NCI-H1694 treated with DMSO at 0.1 percent for 48 hours (cell line): ENCODE measurements around the gene CYP4A22.
"Not testable (repeated sequence)": the region's sequence is repeated elsewhere in the genome, so short reads cannot be mapped to it uniquely, and the experiment has no call there.

Experiments
- DNase-seq: peaks from one replicate; lab custom pipeline; 2025; lab: John Stamatoyannopoulos, UW

Gene CYP4A22, protein sequence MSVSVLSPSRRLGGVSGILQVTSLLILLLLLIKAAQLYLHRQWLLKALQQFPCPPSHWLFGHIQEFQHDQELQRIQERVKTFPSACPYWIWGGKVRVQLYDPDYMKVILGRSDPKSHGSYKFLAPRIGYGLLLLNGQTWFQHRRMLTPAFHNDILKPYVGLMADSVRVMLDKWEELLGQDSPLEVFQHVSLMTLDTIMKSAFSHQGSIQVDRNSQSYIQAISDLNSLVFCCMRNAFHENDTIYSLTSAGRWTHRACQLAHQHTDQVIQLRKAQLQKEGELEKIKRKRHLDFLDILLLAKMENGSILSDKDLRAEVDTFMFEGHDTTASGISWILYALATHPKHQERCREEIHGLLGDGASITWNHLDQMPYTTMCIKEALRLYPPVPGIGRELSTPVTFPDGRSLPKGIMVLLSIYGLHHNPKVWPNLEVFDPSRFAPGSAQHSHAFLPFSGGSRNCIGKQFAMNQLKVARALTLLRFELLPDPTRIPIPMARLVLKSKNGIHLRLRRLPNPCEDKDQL

DNA sequence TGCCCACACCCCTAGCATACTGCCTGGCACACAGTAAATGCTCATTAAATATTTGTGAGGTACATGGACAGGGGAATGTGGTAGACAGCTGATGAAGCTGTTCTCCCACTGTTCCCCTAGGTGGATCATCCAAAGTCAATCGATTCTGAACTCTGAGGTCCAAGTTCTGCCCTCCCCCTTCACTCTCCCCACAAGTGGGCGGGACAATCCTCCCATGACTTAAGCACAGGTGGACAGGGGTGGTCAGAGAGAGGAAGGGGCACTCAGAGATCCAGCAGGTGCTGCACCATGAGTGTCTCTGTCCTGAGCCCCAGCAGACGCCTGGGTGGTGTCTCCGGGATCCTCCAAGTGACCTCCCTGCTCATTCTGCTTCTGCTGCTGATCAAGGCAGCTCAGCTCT lies at the start of gene CYP4A22:
Gene CYP4A22, plus strand, starts transcription at position 244 of the 400 bp plus-strand sequence. Its CDS starts 45 bp downstream, at position 289.
- DNase-seq: no peak

DNA sequence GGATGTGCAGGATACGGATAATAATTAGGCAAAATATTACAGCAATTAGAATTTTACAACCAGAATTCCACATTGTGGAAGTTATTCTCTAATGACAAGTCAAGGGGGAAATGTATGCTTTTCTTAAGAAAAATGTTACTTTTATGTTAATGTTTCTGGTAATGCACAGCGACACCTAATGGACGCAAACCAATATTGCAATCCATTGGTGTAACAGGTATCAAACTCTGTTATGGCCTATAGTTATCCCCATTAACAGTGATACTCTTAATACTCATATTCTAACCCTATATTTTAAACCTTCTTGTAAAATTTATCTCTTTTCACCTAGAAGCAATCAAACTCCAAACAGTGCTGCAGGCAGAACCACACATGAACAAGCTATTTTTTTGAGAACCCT lies 47.9 kb upstream of the CYP4A22 start:
- peak; percentile 2 for DNase-seq

DNA sequence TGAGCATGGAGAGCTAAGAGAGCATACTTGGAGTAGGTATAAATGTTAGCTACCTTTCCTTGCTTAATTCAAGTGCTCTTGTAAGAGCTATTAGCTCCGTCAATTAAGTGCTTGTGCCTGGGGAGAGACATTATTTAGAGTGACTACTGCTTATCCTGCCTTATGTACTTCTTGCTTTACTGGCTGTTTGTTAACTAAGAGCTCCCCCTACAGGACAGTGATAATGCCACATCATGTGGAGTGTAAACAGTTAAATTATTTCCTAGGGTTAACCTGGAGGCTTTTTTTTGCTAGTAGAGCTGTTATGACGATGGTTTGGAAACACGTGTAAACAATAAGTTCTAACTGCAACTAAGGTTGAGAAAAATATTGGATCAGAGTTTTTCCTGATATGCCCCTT lies 45.8 kb upstream of the CYP4A22 start:
- DNase-seq: not testable (repeated sequence)

DNA sequence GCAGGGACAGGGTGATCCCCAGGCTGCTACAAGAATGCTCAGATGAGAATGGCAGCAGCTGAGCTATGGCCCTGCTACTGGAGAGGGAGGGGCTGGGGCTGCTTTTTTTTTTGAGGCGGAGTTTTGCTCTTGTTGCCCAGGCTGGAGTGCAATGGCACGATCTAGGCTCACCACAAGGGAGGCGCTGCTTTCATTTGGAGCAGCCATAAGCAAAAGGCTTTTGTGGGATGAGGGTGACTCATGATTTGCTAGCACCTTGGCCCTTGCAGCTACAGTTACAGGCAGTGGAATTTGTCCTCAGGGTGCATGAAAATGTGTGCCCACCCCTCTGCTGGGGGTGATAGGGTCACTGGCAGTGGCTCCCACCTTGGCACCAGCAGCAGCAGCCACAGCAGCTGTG lies 32.4 kb upstream of the CYP4A22 start:
- DNase-seq: no peak

DNA sequence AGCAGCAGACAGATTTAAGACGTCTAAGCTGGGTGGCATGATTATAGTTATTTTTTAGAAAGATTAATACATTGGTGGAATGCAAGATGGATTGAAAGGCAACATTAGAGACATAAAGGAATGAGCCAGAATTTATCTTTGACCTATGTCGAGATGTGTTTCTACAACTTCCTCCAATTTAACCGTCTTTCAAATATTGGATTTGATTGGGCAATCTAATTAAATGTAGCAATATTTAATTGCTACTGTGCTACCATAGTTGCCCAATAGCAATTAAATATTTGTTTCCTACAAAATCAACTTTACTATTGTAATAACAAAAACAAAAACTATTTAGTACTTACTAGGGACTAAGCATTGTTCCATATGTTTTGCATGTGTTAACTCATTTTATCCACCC lies 30.4 kb upstream of the CYP4A22 start:
- DNase-seq: no peak

DNA sequence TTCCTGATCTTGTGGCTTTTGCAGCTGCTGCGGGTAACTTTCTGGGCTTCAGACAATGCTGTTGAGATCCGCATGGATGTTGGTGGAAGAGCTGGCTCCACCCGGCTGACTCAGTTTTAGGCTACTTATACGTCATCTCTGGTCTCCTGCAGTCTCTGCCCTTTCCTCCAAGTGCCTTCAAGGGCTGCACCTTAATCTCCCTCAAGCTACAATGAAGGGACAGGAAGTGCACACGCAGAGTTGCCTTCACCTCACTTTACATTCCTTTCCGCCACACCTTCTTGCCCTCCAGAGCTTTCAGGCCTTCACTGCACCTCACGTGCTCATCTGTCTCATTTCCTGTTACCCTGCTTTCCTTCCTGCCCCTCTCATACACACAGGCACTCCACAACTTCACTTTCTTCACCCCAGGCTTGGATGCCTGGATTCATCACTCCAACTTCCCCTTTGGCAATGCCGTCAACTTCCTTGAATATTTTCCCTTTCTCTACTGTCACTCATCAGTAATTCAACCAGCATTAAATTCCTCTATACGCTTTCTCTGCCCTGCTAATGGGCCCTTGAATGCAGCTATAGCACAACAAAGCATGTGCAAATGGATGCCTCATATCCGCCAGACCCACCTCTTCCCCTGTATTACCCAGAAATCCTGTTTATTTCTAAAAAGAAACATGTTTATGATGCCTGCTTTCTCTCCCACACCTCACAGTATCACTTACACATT lies 29.2 kb upstream of the CYP4A22 start:
- DNase-seq: not testable (repeated sequence)

DNA sequence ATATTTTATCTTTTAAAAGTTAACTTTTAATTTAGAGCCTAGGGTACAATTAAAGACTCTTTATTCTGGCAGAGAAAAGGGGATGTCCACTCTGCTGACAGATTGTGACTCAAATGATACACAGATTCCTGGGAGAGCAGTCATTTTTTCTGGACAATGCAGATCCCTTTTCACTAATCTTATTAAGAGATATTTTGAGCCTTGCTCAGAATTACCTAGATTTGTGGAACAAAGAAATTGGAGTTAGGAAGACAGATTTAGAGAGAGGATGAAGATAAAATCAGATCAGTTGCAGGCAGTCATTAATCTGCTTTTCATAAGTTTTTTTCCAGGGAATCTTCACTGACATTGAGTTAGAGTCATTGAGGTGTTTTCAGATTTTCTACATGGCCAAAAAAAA lies 27.8 kb upstream of the CYP4A22 start:
- DNase-seq: not testable (repeated sequence)

DNA sequence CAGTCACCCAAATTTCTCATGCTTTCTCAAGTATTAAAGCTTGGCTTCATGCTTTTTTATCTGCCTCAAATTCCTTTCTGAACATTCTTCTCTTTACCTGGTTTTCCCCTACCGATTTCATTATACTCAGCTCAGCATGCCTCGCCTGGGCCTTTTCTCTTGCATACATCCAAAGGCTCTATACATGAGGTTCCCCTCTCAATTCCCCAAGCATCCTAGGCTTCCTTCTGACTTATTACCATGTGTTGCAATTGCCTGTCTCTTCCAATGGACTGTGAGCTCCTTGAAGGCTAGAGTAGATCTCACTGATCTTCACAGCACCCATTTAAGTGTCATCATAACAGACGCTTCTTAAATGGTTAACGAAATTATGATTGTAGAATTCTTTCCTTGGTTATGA lies 24.1 kb upstream of the CYP4A22 start:
- no peak for DNase-seq

DNA sequence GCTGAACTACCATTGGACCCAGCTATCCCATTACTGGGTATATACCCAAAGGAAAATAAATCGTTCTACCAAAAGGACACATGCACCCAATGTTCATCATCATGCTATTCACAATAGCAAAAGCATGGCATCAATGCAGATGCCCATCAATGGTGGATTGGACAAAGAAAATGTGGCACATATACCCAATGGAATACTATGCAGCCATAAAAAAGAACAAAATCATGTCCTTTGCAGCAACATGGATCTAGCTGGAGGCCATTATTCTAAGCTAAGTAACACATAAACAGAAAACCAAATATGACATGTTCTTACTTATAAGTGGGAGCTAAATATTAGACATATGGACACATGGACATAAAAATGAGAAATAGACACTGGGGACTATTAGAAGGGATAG lies 16.2 kb upstream of the CYP4A22 start:
- not testable (repeated sequence) for DNase-seq

DNA sequence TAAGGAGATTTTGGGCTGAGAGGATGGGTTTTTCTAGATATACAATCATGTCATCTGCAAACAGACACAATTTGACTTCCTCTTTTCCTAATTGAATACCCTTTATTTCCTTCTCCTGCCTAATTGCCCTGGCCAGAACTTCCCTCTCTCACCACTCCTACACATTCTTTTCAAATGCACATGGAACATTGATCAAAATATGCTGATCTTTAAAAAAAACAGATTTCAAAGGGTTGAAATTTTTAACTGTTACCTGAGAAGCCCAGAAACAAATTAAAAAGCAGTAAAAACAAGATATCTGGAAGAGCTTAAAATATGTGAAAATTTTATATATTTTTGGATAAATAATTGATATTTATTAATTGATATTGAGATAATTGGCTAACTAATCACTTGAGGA lies 12.4 kb upstream of the CYP4A22 start:
- DNase-seq: not testable (repeated sequence)

DNA sequence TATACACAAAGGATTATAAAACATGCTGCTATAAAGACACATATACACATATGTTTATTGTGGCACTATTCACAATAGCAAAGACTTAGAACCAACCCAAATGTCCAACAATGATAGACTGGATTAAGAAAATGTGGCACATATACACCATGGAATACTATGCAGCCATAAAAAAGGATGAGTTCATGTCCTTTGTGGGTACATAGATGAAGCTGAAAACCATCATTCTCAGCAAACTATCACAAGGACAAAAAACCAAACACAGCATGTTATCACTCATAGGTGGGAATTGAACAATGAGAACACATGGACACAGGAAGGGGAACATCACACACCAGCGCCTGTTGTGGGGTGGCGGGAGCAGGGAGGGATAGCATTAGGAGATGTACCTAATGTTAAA lies 10.2 kb upstream of the CYP4A22 start:
- DNase-seq: not testable (repeated sequence)

DNA sequence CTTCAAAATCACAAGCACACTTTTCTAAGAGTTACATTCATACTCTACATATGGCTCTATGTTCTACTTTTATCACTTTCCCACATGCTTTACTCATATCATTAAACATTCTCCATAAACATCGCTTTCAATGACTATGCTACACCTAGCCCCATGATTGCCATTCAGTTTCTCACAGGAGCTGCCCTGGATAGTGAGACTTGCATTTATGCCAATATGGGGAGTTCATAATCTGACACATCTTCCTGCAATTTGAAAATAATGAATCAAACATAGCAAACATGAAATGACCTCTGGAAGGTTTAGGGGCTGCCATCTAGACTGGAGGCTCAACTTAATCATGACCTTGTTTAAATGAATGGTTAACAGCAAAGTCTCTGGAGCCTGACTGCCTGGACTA lies 9.0 kb upstream of the CYP4A22 start:
- no peak for DNase-seq

DNA sequence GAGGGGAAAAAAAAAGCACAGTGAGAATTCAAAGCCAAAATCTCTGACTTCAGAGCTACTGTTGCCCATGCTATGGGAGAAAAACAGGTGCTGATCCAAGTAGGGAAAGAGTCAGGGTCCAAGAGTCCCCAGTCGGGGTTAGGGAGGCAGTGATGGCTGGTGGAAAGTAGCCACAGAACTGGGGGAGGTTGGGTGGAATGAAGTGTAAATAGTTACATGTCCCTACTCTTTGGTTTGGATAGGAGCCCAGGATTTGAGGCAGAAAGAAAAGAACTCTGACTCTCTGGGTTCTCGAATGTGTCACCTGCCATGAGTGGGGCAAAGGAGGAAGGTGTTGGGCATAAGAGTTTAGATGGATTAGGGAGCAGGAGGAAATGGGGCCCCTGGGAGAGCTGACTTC lies 8.4 kb upstream of the CYP4A22 start:
- not testable (repeated sequence) for DNase-seq

DNA sequence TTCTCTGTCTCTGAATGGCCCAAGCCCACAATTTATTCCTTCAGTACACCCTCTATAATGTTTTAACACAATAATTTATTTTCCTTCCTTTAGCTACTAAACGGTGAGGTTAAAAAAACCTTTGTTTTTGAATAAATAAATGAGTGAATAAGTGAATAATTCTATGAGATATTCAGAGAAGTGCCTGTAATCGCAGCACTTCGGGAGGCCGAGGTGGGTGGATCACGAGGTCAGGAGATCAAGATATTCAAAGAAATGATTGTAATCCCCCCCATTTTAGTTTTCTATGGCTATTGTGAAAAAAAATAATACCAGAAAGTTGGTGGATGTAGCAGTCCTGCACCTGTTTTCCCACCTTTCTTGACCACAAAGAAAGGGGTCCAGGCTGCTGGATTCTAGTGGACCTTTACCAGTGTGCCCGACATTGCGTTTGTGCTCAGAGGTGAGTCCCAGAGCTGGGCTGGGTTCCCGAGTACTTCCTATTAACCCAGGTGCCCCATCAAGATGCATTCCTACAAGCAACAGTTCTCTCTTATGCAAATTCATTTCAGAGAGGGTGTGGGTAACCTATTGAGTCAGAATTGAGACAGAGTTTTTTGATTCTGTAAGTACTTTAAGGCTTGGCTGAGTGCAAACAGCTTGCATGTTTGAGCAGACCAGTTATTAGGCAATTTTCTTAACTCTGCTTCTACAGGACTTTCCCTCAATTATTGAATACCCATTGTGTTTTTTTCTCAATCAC lies 7.6 kb upstream of the CYP4A22 start:
- not testable (repeated sequence) for DNase-seq

DNA sequence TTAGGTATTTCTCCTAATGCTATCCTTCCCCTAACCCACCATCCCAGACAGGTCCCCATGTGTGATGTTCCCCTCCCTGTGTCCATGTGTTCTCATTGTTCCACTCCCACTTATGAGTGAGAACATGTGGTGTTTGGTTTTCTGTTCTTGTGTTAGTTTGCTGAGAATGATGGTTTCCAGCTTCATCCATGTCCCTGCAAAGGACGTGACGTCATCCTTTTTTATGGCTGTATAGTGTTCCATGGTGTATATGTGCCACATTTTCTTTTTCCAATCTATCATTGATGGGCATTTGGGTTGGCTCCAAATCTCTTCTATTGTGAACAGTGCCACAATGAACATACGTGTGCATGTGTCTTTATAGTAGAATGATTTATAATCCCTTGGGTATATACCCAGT lies 4.6 kb upstream of the CYP4A22 start:
- DNase-seq: not testable (repeated sequence)

DNA sequence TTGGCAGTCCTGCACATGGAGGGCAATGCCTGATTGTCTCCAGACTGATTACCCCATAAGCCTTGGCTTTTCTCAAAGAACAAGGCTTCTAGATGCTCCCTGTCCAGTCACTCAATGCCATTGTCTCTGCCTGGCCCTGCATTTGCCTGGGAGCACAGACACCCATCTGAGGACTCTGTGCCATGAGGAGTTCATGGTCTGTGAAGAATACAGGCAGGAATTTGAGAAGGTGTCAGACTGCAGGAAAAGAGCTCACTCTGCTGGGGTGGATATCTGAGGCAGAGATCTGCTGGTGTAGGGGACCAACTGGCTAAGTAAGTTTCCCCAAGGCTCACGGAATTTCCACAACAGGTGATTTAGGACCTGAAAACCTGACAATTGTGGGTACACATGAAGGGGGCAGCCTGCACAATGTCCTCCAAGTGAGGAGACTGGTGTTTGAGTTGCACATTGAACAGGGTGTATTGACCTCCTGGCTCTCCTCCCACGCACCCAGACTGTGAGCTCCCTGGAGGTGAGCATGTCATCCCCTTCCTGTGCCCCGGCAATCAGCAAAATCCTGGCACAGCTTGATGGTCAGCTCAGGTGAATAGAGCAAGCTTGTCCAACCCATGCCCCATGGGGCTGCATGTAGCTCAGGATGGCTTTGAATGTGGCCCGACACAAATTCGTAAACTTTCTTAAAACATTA lies 829 bp downstream of the CYP4A22 start:
- no peak for DNase-seq

DNA sequence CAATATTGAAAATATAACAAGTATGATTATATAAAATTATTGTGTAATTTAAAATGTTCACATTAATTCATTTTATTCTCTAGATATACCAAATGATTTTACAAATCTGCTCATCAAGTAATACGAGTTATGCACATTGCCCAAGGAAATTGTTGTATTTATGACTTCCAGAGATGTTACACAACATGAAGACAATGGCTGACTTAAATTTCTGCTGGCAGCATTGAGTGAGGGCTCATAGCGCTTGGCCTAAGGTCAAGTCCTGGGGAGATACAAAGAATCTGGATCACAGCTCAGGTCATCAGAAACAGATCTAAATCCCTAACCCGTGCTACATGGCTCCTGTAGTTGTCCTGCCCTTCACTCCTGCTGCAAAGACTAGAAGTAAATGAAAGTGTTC lies 3.1 kb downstream of the CYP4A22 start:
- not testable (repeated sequence) for DNase-seq

DNA sequence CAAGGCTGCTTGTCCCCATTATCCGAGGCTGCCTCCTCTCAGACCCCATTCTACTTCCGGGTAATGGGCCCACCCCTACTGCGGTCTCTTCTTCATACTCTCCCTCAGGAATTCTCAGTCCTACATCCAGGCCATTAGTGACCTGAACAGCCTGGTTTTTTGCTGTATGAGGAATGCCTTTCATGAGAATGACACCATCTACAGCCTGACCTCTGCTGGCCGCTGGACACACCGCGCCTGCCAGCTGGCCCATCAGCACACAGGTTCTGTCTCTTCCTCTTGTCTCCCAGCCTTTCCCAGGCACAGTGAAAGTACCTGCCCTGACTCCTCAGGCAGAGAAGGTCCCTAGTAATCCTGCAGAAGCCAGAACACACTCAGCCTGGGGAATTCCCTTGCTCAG lies 6.4 kb downstream of the CYP4A22 start:
- not testable (repeated sequence) for DNase-seq

DNA sequence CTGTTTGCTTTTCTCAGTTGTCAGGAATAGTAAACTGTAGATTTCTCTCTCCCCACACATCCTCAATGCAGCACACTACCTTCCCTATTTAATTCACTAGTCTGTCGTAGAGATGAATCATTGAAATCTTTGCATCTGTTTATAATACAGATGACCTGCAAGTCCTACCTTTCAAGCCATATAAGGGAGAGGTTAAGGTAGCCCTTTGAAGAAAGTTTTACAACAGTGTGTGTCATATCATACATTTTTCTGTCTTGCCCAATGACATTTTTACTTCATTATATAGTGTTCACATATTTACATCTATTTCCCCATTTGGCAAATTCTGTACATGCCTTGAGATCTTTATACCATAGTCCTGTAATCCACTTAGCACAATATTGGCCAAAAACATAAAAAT lies 9.3 kb downstream of the CYP4A22 start:
- DNase-seq: not testable (repeated sequence)

DNA sequence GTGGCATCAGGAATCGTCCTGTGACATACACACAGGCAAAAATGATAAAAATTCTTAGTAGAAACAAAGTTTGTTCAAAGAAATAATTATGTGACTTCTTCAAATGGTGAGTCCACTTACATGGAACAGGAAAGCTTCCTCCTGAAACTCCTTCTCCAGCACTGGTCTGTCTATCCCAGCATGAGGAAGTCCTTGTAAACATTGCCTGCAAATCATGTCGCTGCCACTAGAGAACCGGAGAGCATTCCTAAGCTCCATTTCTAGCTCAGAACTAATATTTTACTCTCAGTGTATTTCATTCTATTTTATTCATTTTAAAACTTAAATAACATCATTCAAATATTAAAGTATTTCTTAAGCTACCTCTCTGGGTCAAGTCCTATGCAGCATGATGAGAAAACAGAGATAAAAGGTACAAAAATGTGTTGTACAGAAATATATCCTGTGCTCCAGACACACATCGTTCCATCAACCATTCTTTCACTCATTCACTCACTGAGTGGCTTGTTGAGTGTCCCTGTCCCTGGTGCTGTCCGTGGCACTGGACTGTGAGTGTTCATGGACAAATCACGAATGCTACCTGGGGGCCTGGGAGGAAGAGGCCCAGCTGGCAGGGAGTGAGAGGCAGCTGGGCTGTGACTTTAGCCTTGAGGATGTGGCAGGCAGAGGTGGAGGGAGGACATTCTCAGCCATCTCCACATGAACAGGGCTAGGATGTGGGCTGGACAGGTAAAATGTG lies 10.0 kb downstream of the CYP4A22 start:
- DNase-seq: no peak

DNA sequence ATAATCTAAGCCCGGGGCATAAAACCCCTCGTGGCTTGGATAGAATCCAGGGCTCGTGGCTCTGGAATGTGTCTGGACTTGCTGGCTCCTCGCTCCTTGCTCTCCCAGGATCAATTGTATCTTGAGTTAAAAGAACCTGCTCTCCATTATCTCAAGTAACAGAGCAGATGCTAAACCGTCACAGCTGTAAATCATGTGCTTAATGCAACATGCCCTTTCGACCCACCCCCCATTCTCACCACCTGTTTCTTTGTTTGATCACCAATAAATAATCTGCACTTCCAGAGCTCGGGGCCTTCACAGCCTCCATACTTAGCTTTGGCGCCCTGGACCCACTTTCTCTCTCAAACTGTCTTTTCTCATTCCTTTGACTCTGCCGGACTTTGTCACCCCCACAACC lies 11.9 kb downstream of the CYP4A22 start:
- not testable (repeated sequence) for DNase-seq
